ENCODE data around the gene NAXD. TPM values are rescaled to one million over a fixed set of nuclear protein-coding genes. Genes with fewer than 3 reads are reported as not detected.

The NAXD gene
- total RNA-seq, 4 donors from 2014 or later, result 27.1 to 43.2 (median 35.8) TPM

GRCh38 chr13:110583178-110583865 is 32.0 kb upstream of the NAXD start:
- no peaks in the 10 kb centered on the region for H3K4me1 ChIP-seq
- no peaks in the 10 kb centered on the region for H3K9me3 ChIP-seq
- H3K27me3 ChIP-seq, result no peaks in the 10 kb centered on the region
- DNase-seq, result no peak
- no peak overlapping the region for H3K27ac ChIP-seq
- no peak for TF ChIP-seq CTCF (IDR thresholded peaks at IDR 0.05)
- TF ChIP-seq POLR2A (IDR thresholded peaks at IDR 0.05), result no peak
- H3K36me3 ChIP-seq, result no peaks in the 10 kb centered on the region
- no peak overlapping the region for H3K4me3 ChIP-seq

GRCh38 chr13:110589793-110590390 is 25.5 kb upstream of the NAXD start:
- TF ChIP-seq CTCF (IDR thresholded peaks at IDR 0.05) (no peak), POLR2A (IDR thresholded peaks at IDR 0.05) (no peak)

GRCh38 chr13:110590577-110590976 is 24.8 kb upstream of the NAXD start:
- no peaks in the 10 kb centered on the region for H3K27me3 ChIP-seq
- no peak for TF ChIP-seq CTCF (IDR thresholded peaks at IDR 0.05)
- no peak for TF ChIP-seq POLR2A (IDR thresholded peaks at IDR 0.05)
- H3K36me3 ChIP-seq, result no peaks in the 10 kb centered on the region
- no peak overlapping the region for H3K4me3 ChIP-seq
- DNase-seq, result no peak
- no peak overlapping the region for H3K27ac ChIP-seq
- H3K9me3 ChIP-seq, result no peaks in the 10 kb centered on the region
- H3K4me1 ChIP-seq, result no peaks in the 10 kb centered on the region

More at GRCh38 chr13:110589793-110590390, 25.5 kb upstream of the NAXD start:
- Histone ChIP-seq H3K4me3 (no peak overlapping the region), H3K9me3 (no peaks in the 10 kb centered on the region), H3K27ac (no peak overlapping the region), H3K36me3 (no peaks in the 10 kb centered on the region), H3K4me1 (no peaks in the 10 kb centered on the region), H3K27me3 (no peaks in the 10 kb centered on the region)
- no peak for DNase-seq

- Histone ChIP-seq H3K4me1 (no peaks in the 10 kb centered on the region), H3K9me3 (no peaks in the 10 kb centered on the region), H3K36me3 (no peaks in the 10 kb centered on the region), H3K27me3 (no peaks in the 10 kb centered on the region), H3K27ac (no peak overlapping the region), H3K4me3 (no peak overlapping the region)
- TF ChIP-seq CTCF (IDR thresholded peaks at IDR 0.05) (no peak), POLR2A (IDR thresholded peaks at IDR 0.05) (no peak)
- DNase-seq, result no peak
Observed at GRCh38 chr13:110592665-110593064, 22.7 kb upstream of the NAXD start.

- H3K4me3 ChIP-seq, result no peak overlapping the region
- no peaks in the 10 kb centered on the region for H3K27me3 ChIP-seq
- no peaks in the 10 kb centered on the region for H3K9me3 ChIP-seq
- H3K4me1 ChIP-seq, result no peaks in the 10 kb centered on the region
- H3K36me3 ChIP-seq, result no peaks in the 10 kb centered on the region
- DNase-seq, result peak in 1 of 3 donors; percentile 54
- H3K27ac ChIP-seq, result no peak overlapping the region
- TF ChIP-seq POLR2A (IDR thresholded peaks at IDR 0.05) (no peak), CTCF (IDR thresholded peaks at IDR 0.05) (peak; percentile 12 to 86 (median 72))
Observed at GRCh38 chr13:110593430-110594130, 21.8 kb upstream of the NAXD start.
